ENCODE data around the gene MSL1.

The MSL1 gene

GRCh38 chr17:40105861-40106759 lies 15.7 kb upstream of the MSL1 start:
- no peak for DNase-seq

- no peak for DNase-seq
These were observed 14.8 kb upstream of the MSL1 start for GRCh38 chr17:40106760-40107521.

GRCh38 chr17:40107522-40108174 lies 14.1 kb upstream of the MSL1 start:
- peak in 1 of 2 donors; percentile 38 for DNase-seq

GRCh38 chr17:40108970-40109824 lies 12.6 kb upstream of the MSL1 start:
- no peak for DNase-seq

- no peak for DNase-seq
These were observed 11.5 kb upstream of the MSL1 start for GRCh38 chr17:40110026-40110845.

- peak; percentile 42 to 72 for DNase-seq
These were observed 10.3 kb upstream of the MSL1 start for GRCh38 chr17:40111221-40112128.

- no peak for DNase-seq
These were observed 9.5 kb upstream of the MSL1 start for GRCh38 chr17:40112191-40112711.

- DNase-seq, result no peak
These were observed 9.1 kb upstream of the MSL1 start for GRCh38 chr17:40112718-40113109.

GRCh38 chr17:40113110-40113906 lies 8.5 kb upstream of the MSL1 start:
- peak; percentile 62 to 90 for DNase-seq

GRCh38 chr17:40113907-40114245 lies 7.9 kb upstream of the MSL1 start:
- DNase-seq, result no peak

GRCh38 chr17:40115101-40115436 lies 6.7 kb upstream of the MSL1 start:
- DNase-seq, result no peak

GRCh38 chr17:40122136-40122998 lies 596 bp downstream of the MSL1 start:
- DNase-seq, result peak in 1 of 2 donors; percentile 47

GRCh38 chr17:40122999-40123810 lies 1.4 kb downstream of the MSL1 start:
- peak in 1 of 2 donors; percentile 22 for DNase-seq

GRCh38 chr17:40123811-40124114 lies 2.0 kb downstream of the MSL1 start:
- no peak for DNase-seq

- DNase-seq, result no peak
These were observed 2.7 kb downstream of the MSL1 start for GRCh38 chr17:40124279-40125141.

- no peak for DNase-seq
These were observed 7.7 kb downstream of the MSL1 start for GRCh38 chr17:40129498-40129897.

All from bone marrow (tissue), 2 donors.